Calu3 (cell line): ENCODE measurements around the gene SEMA4C. TPM values are rescaled to one million over a fixed set of nuclear protein-coding genes. Genes with fewer than 3 reads are reported as not detected.
A peak's percentile ranks its signal among the peaks of the same experiment; 100 is the strongest.

Experiments
- BruUV-seq: library from RNA; stranded (reverse); fragments of 400-500 nt; replicated peaks from 2 replicates; lab custom pipeline; 2021; lab: Mats Ljungman, UMichigan
- CTCF ChIA-PET: fragments of 300-600 bp; sonication (Branson Sonifier 250); formaldehyde crosslinking; loops from one replicate; lab custom pipeline; 2022; ENCODE audit warnings: antibody characterized with exemption; lab: Charles Lee
- DNase-seq: peaks from one replicate; pipeline ENCODE4 v3.0.0; 2022
- H3K27ac Mint-ChIP-seq: one replicate; pipeline ENCODE4 v1.8.0; 2022; ENCODE audit warnings: mixed read lengths; ENCODE audit not compliant: unreplicated experiment
- H3K27me3 Mint-ChIP-seq: one replicate; pipeline ENCODE4 v1.8.0; 2022; ENCODE audit warnings: mixed read lengths; ENCODE audit not compliant: unreplicated experiment
- H3K36me3 Mint-ChIP-seq: one replicate; pipeline ENCODE4 v1.8.0; 2022; ENCODE audit warnings: mild to moderate bottlenecking, moderate library complexity, mixed read lengths; ENCODE audit not compliant: insufficient read depth, unreplicated experiment
- H3K4me1 Mint-ChIP-seq: one replicate; pipeline ENCODE4 v1.8.0; 2022; ENCODE audit warnings: mild to moderate bottlenecking, low read depth, mixed read lengths; ENCODE audit not compliant: unreplicated experiment
- H3K4me3 Mint-ChIP-seq: one replicate; pipeline ENCODE4 v1.8.0; 2022; ENCODE audit warnings: mild to moderate bottlenecking, low read depth, moderate library complexity, mixed read lengths; ENCODE audit not compliant: unreplicated experiment
- H3K9me3 Mint-ChIP-seq: one replicate; pipeline ENCODE4 v1.8.0; 2022; ENCODE audit warnings: low read depth, mixed read lengths; ENCODE audit not compliant: unreplicated experiment
- CTCF ChIP-seq: fragments of 200-600 bp; IDR thresholded peaks from one replicate; pipeline ENCODE4 v1.8.0; 2022; ENCODE audit warnings: antibody characterized with exemption; ENCODE audit not compliant: unreplicated experiment
- intact Hi-C: fragments of 100-400 bp; cut with micrococcal nuclease; formaldehyde crosslinking; loops from one replicate; pipeline ENCODE4 v1.10.0; 2022; ENCODE audit not compliant: unreplicated experiment
- total RNA-seq: library from RNA; stranded (reverse); gene quantifications from 2 replicates; pipeline ENCODE4 v1.2.3, GENCODE V29; 2022

The SEMA4C gene
- total RNA-seq, 1 experiment from 2014 or later: 25.3 TPM

GRCh38 chr2:96835830-96836229, 34.0 kb downstream of the SEMA4C start:
- BruUV-seq: no TSS peak
- Mint-ChIP-seq H3K36me3 (peaks cover 36% of the 10 kb centered on the region), H3K4me1 (peaks cover 20% of the 10 kb centered on the region), H3K9me3 (no peaks in the 10 kb centered on the region), H3K27me3 (no peaks in the 10 kb centered on the region), H3K27ac (no peak overlapping the region), H3K4me3 (no peak overlapping the region)
- CTCF ChIA-PET: interaction anchor here (0.7 kb wide), 1 partner anchor 157 kb away, joined by 3 read pairs; no protein-coding TSS in a partner anchor
- intact Hi-C loops: no loop called here
- no peak for TF ChIP-seq CTCF
- no peak for DNase-seq

- Mint-ChIP-seq H3K4me3 (peak overlapping the region; percentile 44), H3K27me3 (no peaks in the 10 kb centered on the region), H3K27ac (peak overlapping the region; percentile 86), H3K36me3 (peaks cover 25% of the 10 kb centered on the region), H3K9me3 (no peaks in the 10 kb centered on the region), H3K4me1 (peaks cover 20% of the 10 kb centered on the region)
- intact Hi-C loops: no loop called here
- TF ChIP-seq CTCF: no peak
- DNase-seq: peak; percentile 82
- BruUV-seq: no TSS peak
- CTCF ChIA-PET: interaction anchor here (0.5 to 1.7 kb wide), 5 partner anchors 14 to 1281 kb away, joined by 3 to 9 read pairs (median 3); partner anchors contain the start of gene ANKRD39
These were observed 36.9 kb downstream of the SEMA4C start for GRCh38 chr2:96832754-96833507.

- no peak overlapping the region for H3K27ac Mint-ChIP-seq
- DNase-seq: no peak
- H3K4me1 Mint-ChIP-seq: peaks cover 20% of the 10 kb centered on the region
- CTCF ChIA-PET: interaction anchor here (0.5 to 1.7 kb wide), 3 partner anchors 25 to 1280 kb away, joined by 3 to 9 read pairs (median 3); partner anchors contain the start of gene ANKRD39
- H3K36me3 Mint-ChIP-seq: peaks cover 28% of the 10 kb centered on the region
- TF ChIP-seq CTCF: no peak
- H3K27me3 Mint-ChIP-seq: no peaks in the 10 kb centered on the region
- no peaks in the 10 kb centered on the region for H3K9me3 Mint-ChIP-seq
- H3K4me3 Mint-ChIP-seq: no peak overlapping the region
- BruUV-seq: no TSS peak
- intact Hi-C loops: no loop called here
These were observed 37.5 kb downstream of the SEMA4C start for GRCh38 chr2:96832408-96832753.

GRCh38 chr2:96831679-96832078, 38.2 kb downstream of the SEMA4C start:
- peaks cover 20% of the 10 kb centered on the region for H3K4me1 Mint-ChIP-seq
- no peak overlapping the region for H3K27ac Mint-ChIP-seq
- H3K9me3 Mint-ChIP-seq: no peaks in the 10 kb centered on the region
- no TSS peak for BruUV-seq
- no peak overlapping the region for H3K4me3 Mint-ChIP-seq
- H3K36me3 Mint-ChIP-seq: peaks cover 29% of the 10 kb centered on the region
- H3K27me3 Mint-ChIP-seq: no peaks in the 10 kb centered on the region
- TF ChIP-seq CTCF: no peak
- no peak for DNase-seq
- CTCF ChIA-PET: interaction anchor here (1.7 kb wide), 1 partner anchor 26 kb away, joined by 9 read pairs; the partner anchor contains the start of gene ANKRD39
- intact Hi-C loops: no loop called here
